H7 (cell line): ENCODE data around the gene HS3ST2. TPM values are rescaled to one million over a fixed set of nuclear protein-coding genes. Genes with fewer than 3 reads are reported as not detected.

Experiments
- DNase-seq: peaks from one replicate; pipeline ENCODE4 v3.0.0; 2012
- H3K27me3 ChIP-seq: 2 replicates; pipeline ENCODE4 v1.6.0; 2011; ENCODE audit warnings: mild to moderate bottlenecking, low read length; ENCODE audit not compliant: control insufficient read depth, insufficient read depth
- H3K36me3 ChIP-seq: replicated peaks from 2 replicates; pipeline ENCODE4 v1.5.1; 2011; ENCODE audit warnings: low read length; ENCODE audit not compliant: control insufficient read depth, insufficient read depth
- H3K4me3 ChIP-seq: 2 replicates; pipeline ENCODE4 v1.5.1; 2011; ENCODE audit warnings: low read depth, mild to moderate bottlenecking, control low read depth, low read length, moderate library complexity; ENCODE audit not compliant: insufficient read depth
- total RNA-seq: library from RNA; depleted of rRNA; stranded (reverse); fragments of >200 nt; shearing (Covaris generic); gene quantifications from 2 replicates; pipeline ENCODE4 v1.2.3, GENCODE V29; 2014; rRNA removed

The HS3ST2 gene
- 0.24 TPM in 1 of 2 replicates, not detected in the other for total RNA-seq

- Histone ChIP-seq H3K4me3 (peak within 1 kb of the TSS; percentile 53), H3K27me3 (peaks cover 43% of the 10 kb centered on the region), H3K36me3 (no peaks in the 10 kb centered on the region)
- peak; percentile 91 for DNase-seq
Observed at GRCh38 chr16:22813948-22814710, at the start of gene HS3ST2. Gene HS3ST2 (plus strand): TSS chr16:22814162. CDS start chr16:22814611, 449 bp downstream.

GRCh38 chr16:22764662-22765327 is 49.2 kb upstream of the HS3ST2 start:
- Histone ChIP-seq H3K27me3 (no peaks in the 10 kb centered on the region), H3K36me3 (no peaks in the 10 kb centered on the region), H3K4me3 (no peak overlapping the region)
- peak; percentile 23 for DNase-seq

- no peaks in the 10 kb centered on the region for H3K27me3 ChIP-seq
- H3K36me3 ChIP-seq, result no peaks in the 10 kb centered on the region
Observed at GRCh38 chr16:22765479-22765878, 48.5 kb upstream of the HS3ST2 start.

GRCh38 chr16:22770866-22771265 is 43.1 kb upstream of the HS3ST2 start:
- Histone ChIP-seq H3K4me3 (no peak overlapping the region), H3K36me3 (no peaks in the 10 kb centered on the region), H3K27me3 (no peaks in the 10 kb centered on the region)
- DNase-seq, result no peak

More at GRCh38 chr16:22765479-22765878, 48.5 kb upstream of the HS3ST2 start:
- no peak for DNase-seq
- H3K4me3 ChIP-seq, result no peak overlapping the region

GRCh38 chr16:22771551-22771950 is 42.4 kb upstream of the HS3ST2 start:
- DNase-seq, result no peak
- Histone ChIP-seq H3K36me3 (no peaks in the 10 kb centered on the region), H3K27me3 (no peaks in the 10 kb centered on the region), H3K4me3 (no peak overlapping the region)

- H3K36me3 ChIP-seq, result no peaks in the 10 kb centered on the region
- H3K27me3 ChIP-seq, result no peaks in the 10 kb centered on the region
- H3K4me3 ChIP-seq, result no peak overlapping the region
- DNase-seq, result no peak
Observed at GRCh38 chr16:22775220-22775922, 38.6 kb upstream of the HS3ST2 start.

GRCh38 chr16:22781480-22781879 is 32.5 kb upstream of the HS3ST2 start:
- DNase-seq, result no peak
- Histone ChIP-seq H3K27me3 (no peaks in the 10 kb centered on the region), H3K4me3 (no peak overlapping the region), H3K36me3 (no peaks in the 10 kb centered on the region)

GRCh38 chr16:22782314-22782713 is 31.6 kb upstream of the HS3ST2 start:
- H3K27me3 ChIP-seq, result no peaks in the 10 kb centered on the region
- H3K36me3 ChIP-seq, result no peaks in the 10 kb centered on the region
- no peak for DNase-seq
- H3K4me3 ChIP-seq, result no peak overlapping the region

- no peaks in the 10 kb centered on the region for H3K36me3 ChIP-seq
- no peaks in the 10 kb centered on the region for H3K27me3 ChIP-seq
- DNase-seq, result no peak
- no peak overlapping the region for H3K4me3 ChIP-seq
Observed at GRCh38 chr16:22784690-22785214, 29.2 kb upstream of the HS3ST2 start.

GRCh38 chr16:22785552-22785951 is 28.4 kb upstream of the HS3ST2 start:
- Histone ChIP-seq H3K27me3 (no peaks in the 10 kb centered on the region), H3K4me3 (no peak overlapping the region), H3K36me3 (no peaks in the 10 kb centered on the region)
- no peak for DNase-seq

GRCh38 chr16:22786284-22786683 is 27.7 kb upstream of the HS3ST2 start:
- no peaks in the 10 kb centered on the region for H3K27me3 ChIP-seq
- no peak for DNase-seq
- no peaks in the 10 kb centered on the region for H3K36me3 ChIP-seq
- H3K4me3 ChIP-seq, result no peak overlapping the region

GRCh38 chr16:22786691-22787090 is 27.3 kb upstream of the HS3ST2 start:
- H3K36me3 ChIP-seq, result no peaks in the 10 kb centered on the region
- H3K27me3 ChIP-seq, result no peaks in the 10 kb centered on the region
- no peak for DNase-seq
- H3K4me3 ChIP-seq, result no peak overlapping the region

- DNase-seq, result no peak
- Histone ChIP-seq H3K27me3 (no peaks in the 10 kb centered on the region), H3K4me3 (no peak overlapping the region), H3K36me3 (no peaks in the 10 kb centered on the region)
Observed at GRCh38 chr16:22787466-22788192, 26.3 kb upstream of the HS3ST2 start.

GRCh38 chr16:22788193-22788530 is 25.8 kb upstream of the HS3ST2 start:
- H3K36me3 ChIP-seq, result no peaks in the 10 kb centered on the region
- no peaks in the 10 kb centered on the region for H3K27me3 ChIP-seq
- H3K4me3 ChIP-seq, result no peak overlapping the region
- no peak for DNase-seq
